Endothelial cell of umbilical vein (primary cell): Measurements from ENCODE around the gene AJAP1. TPM values are rescaled to one million over a fixed set of nuclear protein-coding genes. Genes with fewer than 3 reads are reported as not detected.

Source experiments
- BruUV-seq: library from RNA; stranded (reverse); fragments of 400-500 nt; replicated peaks from 2 replicates; lab custom pipeline; 2021; lab: Mats Ljungman, UMichigan
- CTCF ChIA-PET: fragments of 300-600, 350-600 bp; sonication (Branson Sonifier 250); formaldehyde crosslinking; loops from one replicate; lab custom pipeline; 2021; ENCODE audit warnings: antibody characterized with exemption, inconsistent platforms; lab: Charles Lee
- POLR2A ChIA-PET: fragments of 300-600, 350-600 bp; sonication (Branson Sonifier 250); formaldehyde crosslinking; loops from one replicate; lab custom pipeline; 2021; ENCODE audit warnings: antibody characterized with exemption, inconsistent platforms; lab: Charles Lee
- DNase-seq: peaks from one replicate; pipeline ENCODE4 v3.0.0-alpha.2; 2011; ENCODE audit warnings: low read depth, low spot score
- FAIRE-seq: peaks from 2 replicates; lab custom pipeline; 2011; peaks lifted over from hg19 to GRCh38; lab: Jason Lieb, UNC
- H2AFZ ChIP-seq: 2 replicates; pipeline ENCODE4 v1.6.0; 2012; ENCODE audit warnings: low read depth, low read length, control low read depth, inconsistent platforms
- H3K27ac ChIP-seq: 2 replicates; pipeline ENCODE4 v1.5.1; 2011; ENCODE audit warnings: low read depth, mild to moderate bottlenecking, control low read depth, low read length, moderate library complexity; ENCODE audit not compliant: insufficient read depth
- H3K27me3 ChIP-seq, 2 experiments: 2 replicates each; pipeline versions ENCODE4 v1.6.0 to v1.6.1; 2011; ENCODE audit warnings: low read length in 2 of 2, mixed read lengths in 1 of 2; ENCODE audit not compliant: control insufficient read depth in 2 of 2, insufficient read depth in 2 of 2
- H3K36me3 ChIP-seq, 2 experiments: 2 replicates in 1 of 2; 3 replicates in 1 of 2; pipeline ENCODE4 v1.5.1; 2011; ENCODE audit warnings: low read length in 2 of 2, mild to moderate bottlenecking in 1 of 2, moderate library complexity in 1 of 2; ENCODE audit not compliant: control insufficient read depth in 2 of 2, insufficient read depth in 2 of 2; ENCODE audit errors: extremely low read depth in 1 of 2
- H3K4me1 ChIP-seq: 3 replicates; pipeline ENCODE4 v1.5.1; 2011; ENCODE audit warnings: mild to moderate bottlenecking, low read length; ENCODE audit not compliant: control insufficient read depth, insufficient read depth; ENCODE audit errors: extremely low read depth
- H3K4me2 ChIP-seq: 2 replicates; pipeline ENCODE4 v1.6.1; 2011; ENCODE audit warnings: low read length, control low read depth, mixed read lengths; ENCODE audit not compliant: insufficient read depth
- H3K4me3 ChIP-seq, 3 experiments: fragments of 200-600 bp in 1 of 3; sonication (generic), shearing (Covaris generic) in 1 of 3; replicated peaks in 1 of 3; 2 replicates each; pipeline ENCODE4 v1.5.1; 2011 to 2016; ENCODE audit warnings: control low read depth in 3 of 3, low read length in 3 of 3, mild to moderate bottlenecking in 2 of 3, inconsistent platforms in 1 of 3, low read depth in 1 of 3, moderate library complexity in 1 of 3; ENCODE audit not compliant: insufficient read depth in 1 of 3
- H3K79me2 ChIP-seq: 2 replicates; pipeline ENCODE4 v1.6.0; 2012; ENCODE audit warnings: low read length, inconsistent platforms; ENCODE audit not compliant: control insufficient read depth, insufficient read depth
- H3K9ac ChIP-seq: replicated peaks from 2 replicates; pipeline ENCODE3; 2011; ENCODE audit warnings: low read length, control low read depth; ENCODE audit not compliant: insufficient read depth; ENCODE audit errors: extremely low read depth
- H3K9me1 ChIP-seq: replicated peaks from 3 replicates; pipeline ENCODE4 v1.6.0; 2011; ENCODE audit warnings: mild to moderate bottlenecking, low read length; ENCODE audit not compliant: control insufficient read depth, insufficient read depth; ENCODE audit errors: extremely low read depth
- H3K9me3 ChIP-seq: replicated peaks from 2 replicates; pipeline ENCODE4 v1.5.1; 2012; ENCODE audit warnings: low read length, inconsistent platforms; ENCODE audit not compliant: control insufficient read depth, insufficient read depth
- H4K20me1 ChIP-seq: replicated peaks from 2 replicates; pipeline ENCODE3; 2011; ENCODE audit warnings: mild to moderate bottlenecking, low read length; ENCODE audit not compliant: control insufficient read depth, insufficient read depth; ENCODE audit errors: extremely low read depth
- CTCF ChIP-seq, 2 donors: IDR thresholded peaks; 1 replicate in 1 of 2; 2 replicates in 1 of 2; pipeline ENCODE4 v1.5.1; 2011; ENCODE audit warnings: low read length in 2 of 2, mild to moderate bottlenecking in 2 of 2, moderate library complexity in 2 of 2, control low read depth in 1 of 2, inconsistent platforms in 1 of 2, low read depth in 1 of 2; ENCODE audit not compliant: insufficient read depth in 1 of 2; ENCODE audit errors: extremely low read depth in 1 of 2
- EZH2 ChIP-seq: IDR thresholded peaks from 2 replicates; pipeline ENCODE4 v1.6.1; 2012; ENCODE audit warnings: borderline replicate concordance, low read depth, mild to moderate bottlenecking, moderate library complexity, low read length, inconsistent platforms; ENCODE audit not compliant: severe bottlenecking
- FOS ChIP-seq: IDR thresholded peaks from 2 replicates; pipeline ENCODE4 v1.6.1; 2011; ENCODE audit warnings: mild to moderate bottlenecking, low read length, moderate library complexity, borderline replicate concordance; ENCODE audit not compliant: insufficient read depth
- GATA2 ChIP-seq: IDR thresholded peaks from 2 replicates; pipeline ENCODE4 v1.7.0; 2011; ENCODE audit warnings: low read depth, mild to moderate bottlenecking, moderate library complexity, mixed read lengths, low read length; ENCODE audit not compliant: insufficient read length, insufficient read depth
- JUN ChIP-seq: IDR thresholded peaks from 2 replicates; pipeline ENCODE4 v1.6.1; 2011; ENCODE audit warnings: borderline replicate concordance, low read depth; ENCODE audit not compliant: insufficient read length, insufficient read depth
- MAX ChIP-seq: IDR thresholded peaks from 2 replicates; pipeline ENCODE4 v1.6.1; 2011; ENCODE audit not compliant: insufficient read depth, insufficient read length
- MYC ChIP-seq: IDR thresholded peaks from one replicate; pipeline ENCODE4 v1.6.1; 2011; ENCODE audit warnings: mild to moderate bottlenecking, low read depth, low read length
- POLR2A ChIP-seq: IDR thresholded peaks from 2 replicates; pipeline ENCODE4 v1.6.1; 2012; ENCODE audit warnings: low read depth, mild to moderate bottlenecking, control low read depth, low read length
- POLR2AphosphoS5 ChIP-seq: IDR thresholded peaks from 2 replicates; pipeline ENCODE4 v1.6.1; 2012; ENCODE audit warnings: low read depth, mild to moderate bottlenecking, control low read depth, low read length, moderate library complexity; ENCODE audit not compliant: insufficient read depth
- dilution Hi-C: fragments of 300-500 bp; cut with MboI; formaldehyde crosslinking; loops from one replicate; pipeline ENCODE4 v1.15.0; 2019; ENCODE audit warnings: low sequenced_read_pairs; ENCODE audit not compliant: extremely low pct_ligation_motif_present
- intact Hi-C: fragments of 100-400 bp; cut with micrococcal nuclease; formaldehyde crosslinking; loops from one replicate; pipeline ENCODE4 v1.10.0; 2022
- polyA plus RNA-seq, 4 experiments: library from polyadenylated mRNA; depleted of rRNA in 3 of 4; stranded (reverse) in 3 of 4; unstranded in 1 of 4; fragments of >200 nt; gene quantifications; 2 replicates each; pipeline versions ENCODE4 v1.2.1 to v1.2.3, GENCODE V29; 2011 to 2012; ENCODE audit warnings: missing spikeins in 1 of 4
- total RNA-seq: library from RNA; stranded (reverse); gene quantifications from 2 replicates; pipeline ENCODE4 v1.2.3, GENCODE V29; 2021

AJAP1 gene
- total and polyA plus RNA-seq, 2 donors (not counting 3 experiments of a cell fraction or from before 2014, with no cell fraction given): not detected

DNA sequence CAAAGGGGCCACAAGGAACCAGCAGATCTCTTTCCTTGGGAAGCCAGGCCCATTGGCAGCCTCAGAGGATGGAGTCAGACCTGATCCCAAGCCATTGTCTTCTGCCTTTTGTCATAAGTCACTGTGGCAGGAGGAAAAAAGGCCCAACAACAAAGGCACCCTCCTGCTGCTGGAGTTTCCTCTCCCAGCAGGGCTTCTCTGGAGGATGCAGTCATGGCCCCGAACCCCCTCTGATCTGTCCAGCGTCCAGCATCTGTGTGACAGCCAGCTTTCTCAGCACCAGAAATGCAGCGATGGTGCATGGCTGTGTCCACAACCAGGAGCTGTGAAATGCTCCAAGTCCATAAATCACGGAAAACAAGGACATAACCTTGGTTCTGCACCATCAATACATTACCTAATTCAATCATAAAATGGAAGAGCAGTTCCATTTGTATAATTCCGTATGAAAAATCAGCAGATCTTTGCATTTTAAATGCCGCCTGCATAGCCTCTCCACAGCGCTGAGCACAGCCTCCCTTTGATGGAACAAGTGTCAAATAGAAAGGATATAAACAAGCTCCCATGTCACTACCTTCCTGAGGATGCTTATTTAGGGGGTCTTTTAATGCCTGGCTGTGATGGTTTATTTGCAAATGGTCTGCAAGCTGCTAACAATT, 30.6 kb downstream of the AJAP1 start:
- Histone ChIP-seq H3K4me2 (no peak overlapping the region), H3K4me1 (no peaks in the 10 kb centered on the region), H3K9me1 (no peaks in the 10 kb centered on the region), H3K9ac (no peak overlapping the region), H4K20me1 (no peaks in the 10 kb centered on the region), H3K27me3 (no peaks in the 10 kb centered on the region), H3K36me3 (no peaks in the 10 kb centered on the region), H3K79me2 (no peaks in the 10 kb centered on the region), H3K9me3 (peaks cover 2% of the 10 kb centered on the region), H2AFZ (no peak overlapping the region), H3K4me3 (no peak overlapping the region), H3K27ac (no peak overlapping the region)
- CTCF ChIA-PET: no interaction called here
- DNase-seq: no peak
- intact Hi-C loops (no loop called here), dilution Hi-C loops (no loop called here)
- no peak for FAIRE-seq
- POLR2A ChIA-PET: no interaction called here
- TF ChIP-seq MYC: no peak
- no peak for TF ChIP-seq POLR2AphosphoS5
- no peak for TF ChIP-seq GATA2
- TF ChIP-seq POLR2A: no peak
- no peak for TF ChIP-seq MAX
- no peak for TF ChIP-seq EZH2
- no peak for TF ChIP-seq JUN
- TF ChIP-seq CTCF (IDR thresholded peaks at IDR 0.05; ENCODE audit: extremely low read depth in 1 of 2, insufficient read depth in 1 of 2, low read depth in 1 of 2, low read length in 2 of 2): no peak
- TF ChIP-seq FOS: no peak
- BruUV-seq: no TSS peak
